Amygdala (tissue), 56 donors: ENCODE measurements around the gene CDHR1.
"Not testable (repeated sequence)": the region's sequence is repeated elsewhere in the genome, so short reads cannot be mapped to it uniquely, and the experiment has no call there.

Experiments used
- DNase-seq, 56 donors: peaks; one replicate each; lab custom pipeline; 2025; lab: John Stamatoyannopoulos, UW

The CDHR1 gene

DNA sequence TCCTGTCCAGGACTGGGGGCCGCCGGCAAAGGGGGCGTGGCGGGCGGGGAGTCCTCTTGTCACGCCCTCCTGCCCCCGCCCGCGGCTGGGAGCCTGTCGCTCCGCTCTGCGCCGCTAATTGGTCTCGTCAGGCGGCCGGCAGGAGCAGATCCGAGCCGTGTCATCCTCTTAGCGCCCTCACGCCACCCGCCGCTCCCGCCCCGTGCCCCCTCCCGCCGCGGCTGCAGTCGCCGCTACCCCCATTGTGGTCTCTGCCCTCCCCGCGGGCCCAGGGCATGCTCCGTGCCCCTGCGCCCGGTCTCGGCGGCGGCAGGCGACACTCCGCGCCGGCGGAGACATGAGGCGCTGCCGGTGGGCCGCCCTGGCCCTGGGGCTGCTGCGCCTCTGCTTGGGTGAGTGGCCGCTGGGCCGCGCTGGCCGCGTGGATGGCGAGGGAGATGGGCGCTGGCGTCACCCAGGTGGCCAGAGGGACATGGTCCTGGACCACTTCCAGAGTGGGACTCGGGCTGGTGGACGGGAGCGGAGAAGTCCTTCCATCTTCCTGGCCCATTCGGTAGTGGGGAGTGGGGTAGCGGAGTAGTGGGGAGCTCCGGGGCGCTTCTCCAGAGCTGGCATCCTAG lies at the start of gene CDHR1:
Gene CDHR1 (plus strand): TSS at position 114 of the 620 bp plus-strand sequence. CDS start 224 bp downstream, at position 338.
- DNase-seq: peak in 17 of 56 donors; percentile 11 to 60 (median 29)

DNA sequence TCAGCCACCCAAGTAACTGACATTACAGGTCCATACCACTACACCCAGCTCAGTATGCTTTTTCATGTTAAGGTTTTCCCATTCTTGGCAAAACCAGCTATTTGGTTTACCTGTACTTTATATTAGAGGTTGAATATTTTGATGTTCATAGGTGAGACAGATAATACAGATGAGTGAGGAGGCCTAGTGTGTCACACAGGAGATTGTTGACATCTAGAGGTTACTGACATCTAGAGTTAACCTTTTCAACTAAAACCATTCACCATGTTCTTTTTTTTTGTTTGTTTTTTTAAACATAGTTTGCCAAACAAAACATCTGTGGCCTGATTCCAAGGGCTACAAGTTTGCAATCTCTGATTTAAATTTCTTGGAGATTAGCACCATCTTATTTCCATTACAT lies 47.0 kb upstream of the CDHR1 start:
- DNase-seq: no peak

DNA sequence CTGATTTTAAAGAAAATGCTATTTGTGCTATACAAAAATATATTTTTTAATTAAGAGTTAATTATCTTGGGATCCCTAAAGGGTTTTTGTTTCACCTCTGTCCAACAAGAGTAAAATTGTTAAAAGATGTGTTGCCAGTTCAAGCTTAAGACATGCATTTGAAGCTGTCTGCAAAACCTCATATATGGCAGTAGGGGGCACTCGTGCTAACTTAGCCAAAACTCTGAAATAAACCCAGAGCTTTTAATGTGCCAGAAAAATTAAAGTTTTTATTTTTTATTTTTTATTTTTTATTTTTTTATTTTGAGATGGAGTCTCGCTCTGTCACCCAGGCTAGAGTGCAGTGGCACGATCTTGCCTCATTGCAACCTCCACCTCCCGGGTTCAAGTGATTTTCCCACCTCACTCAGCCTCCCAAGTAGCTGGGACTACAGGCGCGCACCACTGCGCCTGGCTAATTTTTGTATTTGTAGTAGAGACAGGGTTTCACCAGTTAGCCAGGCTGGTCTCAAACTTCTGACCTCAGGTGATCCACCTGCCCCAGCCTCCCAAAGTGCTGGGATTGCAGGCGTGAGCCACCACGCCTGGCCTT lies 46.2 kb upstream of the CDHR1 start:
- DNase-seq: peak in 1 of 56 donors; percentile 14

DNA sequence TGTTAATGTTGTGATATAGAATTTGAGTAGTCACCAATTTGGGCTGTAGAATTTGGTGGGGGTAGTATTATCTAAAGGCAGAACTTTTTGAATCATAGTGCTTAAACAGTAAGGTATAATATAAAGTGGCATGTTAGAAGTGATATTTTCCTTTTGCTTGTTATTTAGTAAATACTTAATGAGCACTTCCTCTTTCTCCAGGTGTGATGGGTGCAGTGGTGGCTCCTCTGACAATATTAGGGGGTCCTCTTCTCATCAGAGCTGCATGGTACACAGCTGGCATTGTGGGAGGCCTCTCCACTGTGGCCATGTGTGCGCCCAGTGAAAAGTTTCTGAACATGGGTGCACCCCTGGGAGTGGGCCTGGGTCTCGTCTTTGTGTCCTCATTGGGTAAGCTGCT lies 44.5 kb upstream of the CDHR1 start:
- no peak for DNase-seq

DNA sequence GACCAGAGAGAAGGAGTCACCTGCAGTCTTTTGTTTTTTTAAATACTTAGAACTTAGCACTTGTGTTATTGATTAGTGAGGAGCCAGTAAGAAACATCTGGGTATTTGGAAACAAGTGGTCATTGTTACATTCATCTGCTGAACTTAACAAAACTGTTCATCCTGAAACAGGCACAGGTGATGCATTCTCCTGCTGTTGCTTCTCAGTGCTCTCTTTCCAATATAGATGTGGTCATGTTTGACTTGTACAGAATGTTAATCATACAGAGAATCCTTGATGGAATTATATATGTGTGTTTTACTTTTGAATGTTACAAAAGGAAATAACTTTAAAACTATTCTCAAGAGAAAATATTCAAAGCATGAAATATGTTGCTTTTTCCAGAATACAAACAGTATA lies 41.6 kb upstream of the CDHR1 start:
- no peak for DNase-seq

DNA sequence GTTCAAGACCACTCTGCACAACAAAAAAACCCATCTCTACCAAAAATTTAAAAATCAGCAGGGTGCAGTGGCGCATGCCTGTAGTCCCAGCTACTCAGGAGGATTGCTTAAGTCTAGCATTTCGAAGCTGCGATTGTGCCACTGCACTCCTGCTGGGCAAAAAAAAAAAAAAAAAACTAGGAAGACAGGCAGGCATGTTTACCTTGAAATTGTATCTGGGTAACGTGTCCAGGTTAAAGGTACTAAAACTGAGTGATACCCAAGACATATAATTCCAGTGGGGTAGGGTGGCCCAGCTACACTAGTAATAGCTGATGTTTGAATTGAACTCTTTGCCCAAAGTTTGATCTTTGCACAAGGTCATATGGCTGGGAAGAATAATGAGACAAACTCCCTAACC lies 38.8 kb upstream of the CDHR1 start:
- DNase-seq: no peak

DNA sequence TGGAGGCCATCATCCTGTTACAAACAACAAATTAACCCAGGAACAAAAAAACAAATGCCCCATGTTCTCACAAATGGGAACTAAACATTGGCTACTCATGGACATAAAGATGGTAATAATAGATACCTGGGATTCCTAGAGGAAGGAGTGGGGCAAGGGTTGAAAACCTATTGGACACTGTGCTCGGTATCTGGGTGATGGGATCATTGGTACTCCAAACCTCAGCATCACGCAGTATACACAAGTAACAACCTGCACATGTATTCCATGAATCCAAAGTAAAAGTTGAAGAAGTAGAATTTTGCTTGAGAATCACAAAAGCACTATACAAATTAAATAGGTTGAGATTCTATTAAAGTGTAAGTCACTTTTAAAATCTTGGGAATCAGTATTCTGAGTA lies 38.3 kb upstream of the CDHR1 start:
- DNase-seq: no peak

DNA sequence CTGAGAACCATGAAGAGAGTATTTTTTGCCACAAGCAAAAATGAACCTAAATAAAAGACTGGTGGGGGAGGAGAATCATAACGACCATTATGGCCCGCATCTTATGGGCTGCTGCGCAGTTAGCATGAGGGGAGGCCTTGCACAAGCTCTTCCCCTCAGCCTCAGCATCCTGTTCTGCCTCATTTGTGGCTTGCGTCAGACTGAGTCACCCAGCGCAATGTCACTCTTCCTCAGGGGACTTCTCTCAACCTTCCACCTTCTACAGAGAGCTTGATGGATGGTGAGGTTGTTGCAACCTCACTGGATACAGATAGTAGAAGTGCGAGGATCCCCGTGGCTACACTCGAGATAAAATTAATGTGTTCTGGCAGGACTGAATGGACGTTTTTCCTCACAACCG lies 37.6 kb upstream of the CDHR1 start:
- no peak for DNase-seq

DNA sequence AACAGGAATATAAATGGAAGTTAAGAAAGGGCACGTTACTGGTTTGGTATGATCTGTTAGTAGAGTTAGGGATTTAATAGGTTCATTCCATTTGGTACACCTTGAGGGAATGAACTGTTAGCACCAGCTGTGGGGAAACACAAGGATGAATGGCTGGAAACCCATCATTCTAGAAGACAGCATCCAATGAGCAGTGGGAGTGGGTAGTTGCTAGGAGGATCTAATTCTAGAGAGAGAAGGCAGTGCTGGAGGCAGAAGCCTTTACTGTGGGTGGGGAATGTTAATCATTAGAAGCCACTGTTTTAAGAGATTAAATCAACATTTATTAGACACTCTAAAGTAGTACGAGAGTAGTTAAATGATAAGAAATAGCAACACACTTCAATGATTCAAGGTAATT lies 36.3 kb upstream of the CDHR1 start:
- DNase-seq: no peak

DNA sequence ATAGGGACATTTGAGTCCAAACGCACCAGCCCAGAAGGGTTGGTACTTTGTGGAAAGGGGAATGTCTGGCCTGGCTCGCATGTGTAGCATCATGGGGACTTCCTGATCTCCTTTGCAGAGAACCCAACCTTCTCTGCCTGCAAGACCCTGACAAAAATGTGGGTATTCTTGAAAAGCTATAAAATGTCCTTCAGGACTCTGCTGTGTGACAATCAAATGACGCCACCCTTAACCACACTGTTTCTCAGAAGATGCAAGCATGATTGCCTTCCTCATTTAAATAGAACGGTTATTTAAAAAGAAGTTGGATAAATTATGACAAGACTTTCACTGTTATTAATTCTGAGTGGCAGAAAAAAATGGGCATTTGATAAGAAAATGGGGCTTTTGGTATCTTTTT lies 35.8 kb upstream of the CDHR1 start:
- no peak for DNase-seq

DNA sequence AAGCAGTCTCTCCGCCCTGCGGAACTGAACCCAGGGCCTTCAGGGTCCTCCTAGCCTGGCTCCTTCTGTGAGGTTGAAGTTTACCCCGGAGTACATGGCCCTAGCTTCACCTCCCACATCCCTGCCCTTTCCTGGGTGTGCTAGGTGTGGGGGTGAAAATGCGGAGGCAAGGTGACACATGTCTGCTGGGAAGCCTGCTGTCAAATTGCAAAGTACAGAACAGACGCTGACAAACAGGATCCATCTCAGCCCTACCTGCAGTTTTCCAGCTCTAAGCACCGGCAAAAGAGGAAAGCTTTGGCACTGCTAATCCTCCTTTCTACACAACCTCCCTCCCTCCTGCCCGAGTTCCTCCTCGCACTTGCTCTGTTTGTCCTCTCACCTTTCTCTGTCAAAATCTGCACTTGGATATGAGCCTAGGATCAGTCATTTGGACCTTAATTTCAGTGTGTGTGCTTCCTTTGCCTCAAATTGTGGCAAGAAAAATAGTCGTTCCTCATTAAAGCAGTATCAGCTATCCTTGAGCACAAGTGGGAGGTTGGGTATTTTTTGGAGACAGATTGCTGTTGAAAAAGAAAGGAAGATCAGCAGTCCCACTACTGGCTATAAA lies 35.2 kb upstream of the CDHR1 start:
- DNase-seq: peak in 1 of 56 donors; percentile 16

DNA sequence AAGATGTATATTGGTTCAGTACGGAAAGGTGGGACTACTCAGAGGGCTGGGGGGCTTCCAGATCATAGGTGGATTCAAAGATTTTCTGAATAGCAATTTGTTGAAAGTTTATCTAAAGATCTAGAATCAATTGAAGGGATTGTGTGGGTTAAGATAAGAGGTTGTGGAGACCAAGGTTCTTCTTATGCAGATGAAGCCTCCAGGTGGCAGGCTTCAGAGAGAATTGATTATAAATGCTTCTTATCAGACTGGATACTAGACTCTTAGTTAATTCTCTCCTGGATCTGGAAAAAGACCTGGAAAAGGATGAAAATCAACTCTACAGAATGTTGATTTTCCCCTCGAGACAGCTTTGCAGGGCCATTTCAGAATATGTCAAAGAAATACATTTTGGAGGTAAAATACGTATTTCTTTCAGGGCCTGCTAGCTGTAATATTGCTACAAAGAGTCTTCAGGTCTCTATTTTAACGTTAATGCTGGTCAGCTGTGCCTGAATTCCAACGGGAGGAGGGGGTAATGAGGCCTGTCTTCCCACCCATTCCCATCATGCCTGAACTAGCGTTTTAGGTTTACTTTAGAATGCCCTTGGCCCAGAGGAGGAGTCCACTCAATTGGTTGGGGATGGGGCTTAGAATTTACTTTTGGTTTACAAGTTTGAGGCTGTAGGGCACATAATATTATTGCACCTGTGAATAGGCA lies 33.5 kb upstream of the CDHR1 start:
- no peak for DNase-seq

DNA sequence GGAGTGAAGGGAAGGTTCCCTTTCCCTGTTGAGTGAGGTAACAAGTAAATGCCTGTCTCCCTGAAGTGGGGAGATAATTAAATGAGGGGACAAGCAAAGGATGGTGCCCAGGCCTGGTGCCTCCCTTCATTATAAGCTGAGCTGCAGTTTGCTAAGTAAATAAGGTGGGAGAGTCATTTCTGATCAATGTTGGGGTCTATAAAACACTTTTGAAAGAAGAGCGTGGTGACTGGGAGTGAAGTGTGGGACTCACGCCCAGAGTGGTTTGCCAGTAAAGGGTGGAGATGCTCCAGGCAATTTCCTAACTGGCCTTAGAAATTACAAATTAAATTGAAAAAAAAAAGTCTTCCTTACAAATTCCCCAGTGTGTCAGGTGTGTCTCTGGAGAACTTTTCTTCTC lies 30.3 kb upstream of the CDHR1 start:
- DNase-seq: no peak

DNA sequence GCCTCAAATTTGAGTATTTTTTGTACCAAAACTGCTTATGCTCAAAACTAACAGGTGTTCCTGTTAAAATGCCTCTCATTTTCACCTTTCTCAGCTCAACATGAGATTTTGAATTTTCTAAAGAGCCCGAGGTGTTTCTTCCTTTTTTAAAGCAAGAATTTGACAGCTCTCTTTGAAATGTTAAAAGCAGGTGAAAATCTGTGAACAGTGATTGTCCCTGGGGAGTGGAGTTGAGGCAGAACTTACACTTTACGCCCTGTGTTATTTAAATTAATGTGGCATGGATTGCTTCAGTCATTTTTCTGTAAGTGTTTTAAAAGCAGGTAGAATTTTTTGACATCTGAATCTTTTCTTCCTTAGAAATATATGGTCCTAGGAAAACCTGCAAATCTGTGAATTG lies 29.9 kb upstream of the CDHR1 start:
- DNase-seq: no peak

DNA sequence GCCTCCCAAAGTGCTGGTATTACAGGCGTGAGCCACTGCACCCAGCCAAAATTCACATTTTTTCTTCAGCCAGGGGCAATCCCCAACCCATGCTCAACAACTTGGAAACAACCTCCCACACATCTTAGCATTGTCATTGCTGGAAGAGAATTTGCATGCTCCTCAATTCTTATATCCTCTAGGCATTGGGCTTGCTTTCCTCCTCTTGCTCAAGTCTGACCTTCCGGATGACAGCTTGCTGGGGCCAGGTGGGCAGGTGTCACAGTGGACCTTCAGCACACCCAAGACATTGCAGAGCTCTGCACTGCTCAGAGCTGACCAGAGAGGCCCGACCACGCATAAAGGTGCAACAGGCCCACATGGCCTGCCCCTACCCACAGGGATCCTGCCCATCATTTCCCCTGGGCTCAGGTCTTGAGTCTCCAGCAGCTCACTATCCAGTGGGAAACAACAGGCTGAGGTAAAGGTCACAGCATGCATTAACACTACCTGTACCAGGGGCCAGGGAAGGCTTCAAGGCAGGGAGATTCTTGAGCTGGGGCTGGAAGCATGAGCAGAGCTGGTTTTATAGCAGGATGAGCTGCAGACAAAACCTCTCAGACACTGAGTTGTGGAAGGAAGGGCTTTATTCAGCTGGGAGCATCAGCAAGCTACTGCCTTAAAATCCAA lies 27.6 kb upstream of the CDHR1 start:
- no peak for DNase-seq

DNA sequence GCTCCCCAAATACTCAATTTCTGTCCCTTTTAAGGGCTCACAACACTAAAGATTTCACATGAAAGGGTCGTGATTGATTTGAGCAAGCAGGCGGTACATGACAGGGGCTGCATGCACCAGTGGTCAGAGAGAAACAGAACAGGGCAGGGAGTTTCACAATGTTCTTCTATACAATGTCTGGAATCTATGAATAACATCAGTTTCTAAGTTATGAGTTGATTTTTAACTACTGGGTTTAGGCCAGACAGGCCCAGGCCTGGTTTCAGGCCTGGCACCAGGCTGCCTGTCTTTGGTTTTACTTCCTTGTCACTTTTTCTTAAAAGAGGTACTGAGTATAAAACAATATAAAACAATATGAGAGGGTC lies 27.1 kb upstream of the CDHR1 start:
- not testable (repeated sequence) for DNase-seq

DNA sequence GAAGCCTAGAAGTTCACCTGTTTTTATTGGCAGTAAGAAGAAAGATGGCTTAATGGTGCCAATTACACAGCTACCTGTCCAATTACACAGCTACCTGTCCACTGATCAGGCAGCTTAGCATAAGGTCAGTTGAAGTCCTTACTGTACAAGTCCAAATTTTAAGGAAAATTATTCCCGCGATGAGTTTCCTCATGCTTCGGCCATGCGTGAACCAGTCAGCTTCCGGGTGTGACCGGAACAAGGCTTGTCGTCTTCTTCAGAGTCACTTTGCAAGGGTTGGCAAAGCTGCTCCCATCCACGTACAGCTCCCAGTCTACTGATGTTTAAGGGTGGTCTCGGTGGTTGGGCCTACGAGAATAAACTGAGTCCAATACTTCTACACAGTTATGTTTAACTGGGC lies 26.0 kb upstream of the CDHR1 start:
- DNase-seq: not testable (repeated sequence)

DNA sequence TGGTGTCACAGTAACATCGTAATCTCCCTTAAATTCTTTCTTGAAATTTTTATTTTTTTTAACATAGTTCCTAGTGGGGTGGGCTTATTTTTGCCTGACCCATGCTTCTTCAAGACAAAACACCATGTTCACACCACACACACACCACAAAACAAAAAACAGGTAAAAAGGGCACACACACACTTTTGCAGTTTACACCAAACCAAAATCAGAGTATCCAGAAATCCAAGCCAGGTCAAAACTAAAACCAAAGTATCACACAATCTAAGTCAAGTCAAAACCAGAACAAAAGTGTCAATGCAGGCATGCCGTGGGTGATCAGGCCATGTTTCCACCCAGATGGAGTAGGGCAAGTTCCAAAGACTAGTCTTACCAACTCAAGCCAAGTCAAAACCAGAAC lies 23.1 kb upstream of the CDHR1 start:
- not testable (repeated sequence) for DNase-seq

DNA sequence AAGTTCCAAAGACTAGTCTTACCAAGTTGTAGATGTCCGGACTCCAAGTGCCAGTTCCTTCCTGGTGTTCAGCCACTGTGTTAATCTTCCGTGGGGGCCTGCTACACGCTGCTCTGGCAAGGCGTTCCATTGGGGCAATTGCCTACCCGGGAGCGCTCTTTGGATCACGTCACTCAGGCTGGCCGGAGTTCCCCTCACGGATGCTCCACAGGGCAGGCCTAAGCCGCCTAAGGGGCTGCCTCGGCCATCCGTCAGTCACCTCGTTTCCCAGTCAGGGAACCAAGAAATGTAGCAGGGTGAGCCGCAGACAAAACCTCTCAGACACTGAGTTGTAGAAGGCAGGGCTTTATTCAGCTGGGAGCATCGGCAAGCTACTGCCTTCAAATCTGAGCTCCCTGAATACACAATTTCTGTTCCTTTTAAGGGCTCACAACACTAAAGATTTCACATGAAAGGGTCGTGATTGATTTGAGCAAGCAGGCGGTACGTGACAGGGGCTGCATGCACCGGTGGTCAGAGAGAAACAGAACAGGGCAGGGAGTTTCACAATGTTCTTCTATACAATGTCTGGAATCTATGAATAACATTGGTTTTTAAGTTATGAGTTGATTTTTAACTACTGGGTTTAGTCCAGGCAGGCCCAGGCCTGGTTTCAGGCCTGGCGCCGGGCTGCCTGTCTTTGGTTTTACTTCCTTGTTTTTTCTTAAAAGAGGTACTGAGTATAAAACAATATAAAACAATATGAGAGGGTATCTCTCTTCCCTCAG lies 22.5 kb upstream of the CDHR1 start:
- not testable (repeated sequence) for DNase-seq
